Liver (tissue), 2 donors: ENCODE data around the gene ARHGAP32.

Experiments
- JUND ChIP-seq, 2 donors: IDR thresholded peaks; 2 replicates each; pipeline ENCODE4 v1.6.1; 2016; ENCODE audit warnings: antibody characterized with exemption in 2 of 2
- TF ChIP-seq, protein P1 (sequence below): IDR thresholded peaks from 2 replicates; pipeline ENCODE4 v1.6.1; 2016; ENCODE audit warnings: antibody characterized with exemption
- donor health status: healthy.

DNA sequence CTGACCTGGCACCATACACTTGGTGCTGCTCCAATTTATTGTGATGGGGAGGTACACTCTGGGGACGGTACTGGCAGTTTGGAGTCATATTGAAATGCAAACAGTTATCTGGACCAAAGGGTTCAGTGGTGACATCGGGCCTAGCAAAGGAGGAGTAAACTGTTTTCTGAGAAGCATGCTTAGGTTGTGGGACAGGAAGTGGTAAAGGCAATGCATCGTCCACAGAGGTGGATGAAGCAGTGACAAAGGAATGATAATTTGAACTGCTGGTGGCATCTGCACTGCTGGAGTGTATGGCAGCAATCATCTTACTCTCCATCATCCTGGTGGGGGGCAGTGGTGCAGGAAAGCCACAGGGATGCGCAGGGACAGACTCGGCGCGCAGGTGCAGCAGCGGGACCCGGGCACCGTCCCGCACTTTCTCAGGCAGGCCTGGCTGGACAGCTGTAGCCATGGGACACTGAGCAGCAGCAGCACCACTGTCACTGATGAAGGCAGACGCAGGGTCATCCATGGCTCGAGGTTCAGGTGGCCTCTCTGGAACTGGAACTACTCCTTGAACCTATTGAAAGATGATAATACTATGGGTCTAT lies 221.4 kb downstream of the ARHGAP32 start:
- TF ChIP-seq, protein P1, sequence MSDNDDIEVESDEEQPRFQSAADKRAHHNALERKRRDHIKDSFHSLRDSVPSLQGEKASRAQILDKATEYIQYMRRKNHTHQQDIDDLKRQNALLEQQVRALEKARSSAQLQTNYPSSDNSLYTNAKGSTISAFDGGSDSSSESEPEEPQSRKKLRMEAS: no peak
- no peak for TF ChIP-seq JUND (IDR thresholded peaks at IDR 0.05)
